ENCODE measurements around the gene DOK5.

The DOK5 gene

DNA sequence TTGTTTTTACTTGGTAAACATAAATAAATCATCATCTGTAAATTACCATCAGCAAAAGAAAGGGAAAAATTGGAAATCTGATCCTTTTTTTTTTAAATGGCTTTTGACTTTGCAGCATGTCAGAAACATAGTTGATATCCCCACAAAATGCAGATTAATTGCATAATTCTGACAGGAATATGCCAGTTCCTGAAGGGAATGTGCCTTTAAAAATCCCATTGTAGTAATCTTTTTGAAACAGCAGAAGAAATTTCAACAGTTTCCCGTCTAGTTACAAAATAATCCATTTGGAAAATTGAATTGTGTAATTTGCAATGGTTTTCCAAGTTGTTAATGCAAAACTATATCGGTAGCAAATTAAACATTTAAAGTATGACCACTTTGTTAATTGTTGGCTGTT lies 95.2 kb downstream of the DOK5 start:
- TF ChIP-seq TAF1 (IDR thresholded peaks at IDR 0.05; ENCODE audit: low read depth) = no peak
- no peak for TF ChIP-seq NFIC (IDR thresholded peaks at IDR 0.05)
- TF ChIP-seq EGR1 (IDR thresholded peaks at IDR 0.05) = no peak
- no peak for TF ChIP-seq CEBPB (IDR thresholded peaks at IDR 0.05)
- no peak for TF ChIP-seq TEAD4 (IDR thresholded peaks at IDR 0.05)
- TF ChIP-seq RAD21 (IDR thresholded peaks at IDR 0.05; ENCODE audit: low read depth) = no peak
- no peak for TF ChIP-seq CREB1 (IDR thresholded peaks at IDR 0.05; ENCODE audit: low read depth)
- no peak for TF ChIP-seq YY1 (IDR thresholded peaks at IDR 0.05; ENCODE audit: low read depth)
- TF ChIP-seq FOXM1 (IDR thresholded peaks at IDR 0.05; ENCODE audit: borderline replicate concordance, low read depth) = no peak
- TF ChIP-seq, protein P1, sequence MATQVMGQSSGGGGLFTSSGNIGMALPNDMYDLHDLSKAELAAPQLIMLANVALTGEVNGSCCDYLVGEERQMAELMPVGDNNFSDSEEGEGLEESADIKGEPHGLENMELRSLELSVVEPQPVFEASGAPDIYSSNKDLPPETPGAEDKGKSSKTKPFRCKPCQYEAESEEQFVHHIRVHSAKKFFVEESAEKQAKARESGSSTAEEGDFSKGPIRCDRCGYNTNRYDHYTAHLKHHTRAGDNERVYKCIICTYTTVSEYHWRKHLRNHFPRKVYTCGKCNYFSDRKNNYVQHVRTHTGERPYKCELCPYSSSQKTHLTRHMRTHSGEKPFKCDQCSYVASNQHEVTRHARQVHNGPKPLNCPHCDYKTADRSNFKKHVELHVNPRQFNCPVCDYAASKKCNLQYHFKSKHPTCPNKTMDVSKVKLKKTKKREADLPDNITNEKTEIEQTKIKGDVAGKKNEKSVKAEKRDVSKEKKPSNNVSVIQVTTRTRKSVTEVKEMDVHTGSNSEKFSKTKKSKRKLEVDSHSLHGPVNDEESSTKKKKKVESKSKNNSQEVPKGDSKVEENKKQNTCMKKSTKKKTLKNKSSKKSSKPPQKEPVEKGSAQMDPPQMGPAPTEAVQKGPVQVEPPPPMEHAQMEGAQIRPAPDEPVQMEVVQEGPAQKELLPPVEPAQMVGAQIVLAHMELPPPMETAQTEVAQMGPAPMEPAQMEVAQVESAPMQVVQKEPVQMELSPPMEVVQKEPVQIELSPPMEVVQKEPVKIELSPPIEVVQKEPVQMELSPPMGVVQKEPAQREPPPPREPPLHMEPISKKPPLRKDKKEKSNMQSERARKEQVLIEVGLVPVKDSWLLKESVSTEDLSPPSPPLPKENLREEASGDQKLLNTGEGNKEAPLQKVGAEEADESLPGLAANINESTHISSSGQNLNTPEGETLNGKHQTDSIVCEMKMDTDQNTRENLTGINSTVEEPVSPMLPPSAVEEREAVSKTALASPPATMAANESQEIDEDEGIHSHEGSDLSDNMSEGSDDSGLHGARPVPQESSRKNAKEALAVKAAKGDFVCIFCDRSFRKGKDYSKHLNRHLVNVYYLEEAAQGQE (IDR thresholded peaks at IDR 0.05; ENCODE audit: low read depth) = no peak
- TF ChIP-seq ZBTB7A (IDR thresholded peaks at IDR 0.05; ENCODE audit: low read depth) = no peak
- TF ChIP-seq TCF12 (IDR thresholded peaks at IDR 0.05; ENCODE audit: low read depth) = no peak
- TF ChIP-seq, protein P2, sequence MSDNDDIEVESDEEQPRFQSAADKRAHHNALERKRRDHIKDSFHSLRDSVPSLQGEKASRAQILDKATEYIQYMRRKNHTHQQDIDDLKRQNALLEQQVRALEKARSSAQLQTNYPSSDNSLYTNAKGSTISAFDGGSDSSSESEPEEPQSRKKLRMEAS (IDR thresholded peaks at IDR 0.05) = no peak
- TF ChIP-seq, protein P3, sequence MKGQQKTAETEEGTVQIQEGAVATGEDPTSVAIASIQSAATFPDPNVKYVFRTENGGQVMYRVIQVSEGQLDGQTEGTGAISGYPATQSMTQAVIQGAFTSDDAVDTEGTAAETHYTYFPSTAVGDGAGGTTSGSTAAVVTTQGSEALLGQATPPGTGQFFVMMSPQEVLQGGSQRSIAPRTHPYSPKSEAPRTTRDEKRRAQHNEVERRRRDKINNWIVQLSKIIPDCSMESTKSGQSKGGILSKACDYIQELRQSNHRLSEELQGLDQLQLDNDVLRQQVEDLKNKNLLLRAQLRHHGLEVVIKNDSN (IDR thresholded peaks at IDR 0.05) = no peak
- no peak for TF ChIP-seq EP300 (IDR thresholded peaks at IDR 0.05; ENCODE audit: borderline replicate concordance)

DNA sequence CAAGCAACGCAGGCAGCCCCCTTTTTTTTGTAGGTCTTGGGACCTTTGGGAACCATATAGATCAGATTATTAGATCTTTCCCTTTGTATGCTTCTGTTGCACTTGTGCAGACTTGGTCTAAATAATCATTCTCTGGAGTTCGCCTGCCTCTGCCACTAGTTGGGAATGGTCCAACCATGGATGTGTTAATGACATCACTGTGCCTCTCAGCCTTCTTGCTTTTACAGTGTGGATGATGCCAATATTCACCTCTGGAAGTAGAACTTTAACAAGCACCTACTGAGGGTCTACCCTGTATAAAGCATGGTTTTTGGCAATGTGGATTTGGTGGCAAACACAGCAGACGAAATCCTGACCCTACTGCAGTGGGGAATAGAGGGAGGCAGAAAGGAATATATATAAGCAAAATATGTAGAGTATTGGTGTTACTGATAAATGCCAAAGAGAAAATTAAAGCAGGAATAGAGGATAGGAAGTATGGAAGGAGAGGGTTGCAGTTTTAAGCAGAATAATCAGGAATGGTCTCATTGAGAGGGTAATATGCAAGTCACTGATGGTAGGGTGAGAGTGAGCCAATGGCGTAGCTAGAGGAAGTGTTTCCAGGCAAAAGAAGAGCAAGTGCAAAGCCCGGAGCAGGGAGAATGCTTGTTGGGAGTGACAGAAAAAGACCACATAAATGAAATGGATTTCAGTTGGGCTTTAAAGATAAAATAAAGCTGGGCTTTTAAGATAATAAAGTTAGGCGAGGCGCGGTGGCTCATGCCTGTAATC lies 97.5 kb downstream of the DOK5 start:
- TF ChIP-seq TEAD4 (IDR thresholded peaks at IDR 0.05) (no peak), TAF1 (IDR thresholded peaks at IDR 0.05; ENCODE audit: low read depth) (no peak), ZBTB7A (IDR thresholded peaks at IDR 0.05; ENCODE audit: low read depth) (no peak), NFIC (IDR thresholded peaks at IDR 0.05) (no peak), EGR1 (IDR thresholded peaks at IDR 0.05) (no peak), FOXM1 (IDR thresholded peaks at IDR 0.05; ENCODE audit: borderline replicate concordance, low read depth) (no peak), CREB1 (IDR thresholded peaks at IDR 0.05; ENCODE audit: low read depth) (no peak), CEBPB (IDR thresholded peaks at IDR 0.05) (no peak), YY1 (IDR thresholded peaks at IDR 0.05; ENCODE audit: low read depth) (no peak), EP300 (IDR thresholded peaks at IDR 0.05; ENCODE audit: borderline replicate concordance) (no peak), TCF12 (IDR thresholded peaks at IDR 0.05; ENCODE audit: low read depth) (no peak), RAD21 (IDR thresholded peaks at IDR 0.05; ENCODE audit: low read depth) (no peak)
- TF ChIP-seq, protein P3 (IDR thresholded peaks at IDR 0.05) = no peak
- TF ChIP-seq, protein P1 (IDR thresholded peaks at IDR 0.05; ENCODE audit: low read depth) = no peak
- TF ChIP-seq, protein P2 (IDR thresholded peaks at IDR 0.05) = no peak

DNA sequence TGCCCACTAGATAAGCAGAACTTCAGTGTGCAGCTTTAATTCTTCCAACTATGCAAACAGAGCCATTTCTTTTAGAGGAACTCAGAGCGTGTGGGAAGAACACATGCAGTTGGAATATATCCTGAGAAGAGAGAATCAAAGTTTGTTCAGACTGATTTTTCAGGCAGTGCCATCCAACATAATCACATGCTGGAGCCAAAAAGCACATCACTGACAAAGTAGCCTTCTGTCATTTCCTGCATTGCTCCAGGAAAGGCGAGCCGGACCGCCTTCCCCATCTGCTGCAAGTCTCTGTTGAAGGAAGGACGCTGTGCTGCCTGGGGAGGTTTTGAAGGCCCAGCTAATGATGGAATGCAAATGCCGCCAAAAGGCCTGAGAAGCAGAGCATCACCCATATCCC lies 98.4 kb downstream of the DOK5 start:
- TF ChIP-seq, protein P1 (IDR thresholded peaks at IDR 0.05; ENCODE audit: low read depth) = no peak
- TF ChIP-seq TAF1 (IDR thresholded peaks at IDR 0.05; ENCODE audit: low read depth) (no peak), EGR1 (IDR thresholded peaks at IDR 0.05) (no peak)

DNA sequence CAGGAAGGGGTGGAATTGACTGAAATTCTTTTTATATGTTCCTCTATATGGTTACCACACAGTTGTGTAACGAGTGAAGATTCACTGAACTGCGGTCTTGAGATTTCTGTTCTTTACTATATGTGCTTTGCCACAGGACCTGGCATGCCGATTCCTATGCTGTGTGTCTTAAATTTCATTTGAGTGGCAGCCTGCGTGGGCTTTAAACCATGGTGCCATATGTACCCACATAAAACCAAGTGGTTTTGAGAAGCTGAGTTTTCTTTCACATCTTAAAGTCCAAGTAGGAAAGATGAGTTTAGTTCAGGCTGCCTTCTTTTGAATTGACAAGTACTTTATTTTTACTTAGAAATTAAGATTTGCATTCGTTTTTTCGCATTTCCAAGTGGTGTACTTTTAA lies 101.1 kb downstream of the DOK5 start:
- TF ChIP-seq RAD21 (IDR thresholded peaks at IDR 0.05; ENCODE audit: low read depth) = no peak
- no peak for TF ChIP-seq TCF12 (IDR thresholded peaks at IDR 0.05; ENCODE audit: low read depth)
- no peak for TF ChIP-seq CREB1 (IDR thresholded peaks at IDR 0.05; ENCODE audit: low read depth)
- TF ChIP-seq, protein P1 (IDR thresholded peaks at IDR 0.05; ENCODE audit: low read depth) = no peak
- TF ChIP-seq ZBTB7A (IDR thresholded peaks at IDR 0.05; ENCODE audit: low read depth) = no peak
- no peak for TF ChIP-seq TAF1 (IDR thresholded peaks at IDR 0.05; ENCODE audit: low read depth)
- no peak for TF ChIP-seq NFIC (IDR thresholded peaks at IDR 0.05)
- TF ChIP-seq, protein P3 (IDR thresholded peaks at IDR 0.05) = no peak
- TF ChIP-seq FOXM1 (IDR thresholded peaks at IDR 0.05; ENCODE audit: borderline replicate concordance, low read depth) = no peak
- TF ChIP-seq TEAD4 (IDR thresholded peaks at IDR 0.05) = no peak
- TF ChIP-seq EP300 (IDR thresholded peaks at IDR 0.05; ENCODE audit: borderline replicate concordance) = no peak
- TF ChIP-seq EGR1 (IDR thresholded peaks at IDR 0.05) = no peak
- no peak for TF ChIP-seq CEBPB (IDR thresholded peaks at IDR 0.05)
- TF ChIP-seq, protein P2 (IDR thresholded peaks at IDR 0.05) = no peak
- no peak for TF ChIP-seq YY1 (IDR thresholded peaks at IDR 0.05; ENCODE audit: low read depth)
